OCI-LY1 (cell line): ENCODE data around the gene UBE2H.

Experiments used
- CTCF ChIP-seq: fragments of 200-600 bp; sonication (generic), shearing (Covaris generic); IDR thresholded peaks from 2 replicates; pipeline ENCODE4 v1.5.1; 2017; ENCODE audit warnings: mild to moderate bottlenecking, antibody characterized with exemption, low read length, moderate library complexity, mixed read lengths
- EZH2 ChIP-seq: fragments of 200-600 bp; sonication (generic), shearing (Covaris generic); IDR thresholded peaks from 2 replicates; pipeline ENCODE4 v1.8.0; 2017; ENCODE audit warnings: borderline replicate concordance, mixed run types, mild to moderate bottlenecking, antibody characterized with exemption, low read length, moderate library complexity, mixed read lengths

DNA sequence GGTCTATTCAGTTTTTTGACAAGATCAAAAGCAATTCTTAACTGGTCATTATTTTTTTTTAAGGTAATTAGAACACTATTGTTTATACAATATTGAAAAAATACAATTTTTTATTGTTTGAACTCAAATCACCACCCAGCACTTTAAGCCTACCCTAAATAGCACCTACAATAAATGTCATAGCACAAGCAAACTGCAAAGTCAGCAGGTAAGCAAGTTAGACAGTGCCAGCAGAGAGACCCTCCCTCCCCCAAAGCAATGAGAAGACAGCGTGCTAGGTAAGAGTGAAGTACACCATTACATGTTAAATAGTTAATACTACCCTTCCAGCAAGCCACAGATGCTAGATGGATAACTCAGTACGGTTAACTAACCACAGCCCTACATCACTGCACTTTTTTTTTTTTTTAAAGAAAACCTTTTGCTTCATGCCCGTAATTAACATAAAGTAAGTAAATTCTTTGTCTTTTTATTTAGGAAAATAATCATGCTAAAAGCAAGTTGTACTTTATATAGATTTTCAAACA lies 120.0 kb downstream of the UBE2H start:
- TF ChIP-seq CTCF (no peak), EZH2 (no peak)
